GM19023 (cell line): ENCODE data around the gene MICAL2.
"Not testable (repeated sequence)": the region's sequence is repeated elsewhere in the genome, so short reads cannot be mapped to it uniquely, and the experiment has no call there.

ENCODE experiments used
- ATAC-seq: cut with Tn5 transposase; IDR thresholded peaks from one replicate; pipeline ENCODE4 v1.9.1; 2021; ENCODE audit warnings: mild to moderate bottlenecking, moderate library complexity; ENCODE audit not compliant: unreplicated experiment

MICAL2 gene

GRCh38 chr11:12130180-12130980 lies 20.0 kb downstream of the MICAL2 start:
- no peak for ATAC-seq

GRCh38 chr11:12131943-12132789 lies 21.8 kb downstream of the MICAL2 start:
- no peak for ATAC-seq

- no peak for ATAC-seq
These were observed 22.4 kb downstream of the MICAL2 start for GRCh38 chr11:12132790-12133145.

DNA sequence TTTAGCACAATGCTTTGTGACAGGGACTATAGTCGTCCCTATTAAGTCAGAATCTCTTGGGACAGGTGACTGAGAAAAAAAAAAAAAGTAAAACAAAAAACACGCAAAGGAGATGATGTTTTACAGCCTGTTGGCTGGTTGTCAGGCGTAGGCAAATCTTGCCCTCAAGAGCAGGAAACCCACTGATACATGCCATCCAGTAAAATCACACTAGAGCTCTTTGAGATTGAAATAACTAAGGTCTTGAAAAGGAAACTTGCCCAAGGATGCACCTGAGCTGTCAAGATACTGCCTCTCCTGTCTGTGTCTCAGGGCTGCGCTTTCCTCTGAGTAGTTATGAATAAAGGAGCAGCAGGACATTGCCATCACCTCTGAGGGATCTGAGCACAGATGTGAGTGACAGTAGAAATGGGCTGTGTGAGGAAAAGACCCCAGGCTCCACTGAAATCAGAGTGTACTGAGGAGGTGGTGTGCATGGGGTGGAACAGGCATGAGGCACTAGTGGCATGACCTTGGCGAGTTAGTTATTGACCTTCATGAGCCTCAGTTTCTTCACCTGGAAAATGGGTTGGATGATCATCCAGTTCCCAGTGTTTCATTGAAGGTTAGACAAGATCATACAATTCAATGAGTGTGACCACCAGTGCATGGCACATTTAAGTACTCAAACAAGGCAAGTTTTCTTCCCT lies 23.3 kb downstream of the MICAL2 start:
- no peak for ATAC-seq

GRCh38 chr11:12134236-12134585 lies 23.8 kb downstream of the MICAL2 start:
- ATAC-seq, result no peak

DNA sequence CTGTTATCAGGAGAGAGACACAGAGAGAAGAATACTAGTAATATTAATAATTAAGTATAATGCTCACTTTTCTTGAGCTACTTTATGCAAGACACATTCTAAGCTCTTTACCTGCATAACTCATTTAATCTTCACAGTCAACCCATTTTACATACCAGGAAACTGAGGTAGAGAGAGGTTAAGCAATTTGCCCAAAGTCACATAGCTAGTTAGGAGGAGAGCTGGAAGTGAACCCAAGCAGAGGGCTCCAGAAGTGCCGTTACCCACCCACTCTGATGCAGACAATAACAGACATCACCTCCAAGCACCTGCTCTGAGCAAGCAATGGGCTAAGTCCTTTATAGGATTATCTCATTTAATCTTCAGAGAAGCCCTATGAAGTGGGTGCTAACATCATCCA lies 24.8 kb downstream of the MICAL2 start:
- ATAC-seq, result no peak

DNA sequence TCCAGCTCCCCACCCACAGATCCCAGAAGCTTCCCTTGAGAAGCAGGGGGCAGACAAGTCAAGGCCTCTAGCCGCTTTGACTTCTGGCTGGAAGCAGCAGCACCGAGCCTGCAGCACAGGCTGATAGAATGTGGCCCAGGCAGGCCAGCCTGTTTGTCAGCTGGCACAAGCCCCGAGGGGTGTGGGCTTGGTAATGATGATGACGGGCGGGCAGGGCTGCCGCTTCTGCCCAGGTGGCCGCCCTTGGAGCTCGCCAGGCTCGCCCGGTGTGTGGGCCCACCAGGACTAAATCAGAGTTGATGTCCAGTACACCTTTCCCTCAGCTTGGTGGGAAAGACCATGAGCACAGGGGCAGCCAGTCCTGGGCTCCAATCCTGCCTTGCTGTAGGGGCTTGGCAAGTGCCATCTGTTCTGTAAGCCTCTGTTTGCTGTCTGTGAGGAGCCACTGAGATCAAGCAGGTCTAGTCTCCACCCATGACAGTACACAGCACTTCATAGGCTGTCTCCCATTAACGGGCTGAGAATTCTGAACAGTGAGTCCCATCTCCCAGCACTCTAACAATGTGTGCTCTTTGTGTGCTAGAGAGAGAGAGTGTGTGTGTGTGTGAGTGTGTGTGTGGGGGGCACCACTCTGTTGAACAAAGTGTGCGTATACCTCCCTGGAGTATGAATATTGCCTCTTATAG lies 26.8 kb downstream of the MICAL2 start:
- ATAC-seq, result no peak

DNA sequence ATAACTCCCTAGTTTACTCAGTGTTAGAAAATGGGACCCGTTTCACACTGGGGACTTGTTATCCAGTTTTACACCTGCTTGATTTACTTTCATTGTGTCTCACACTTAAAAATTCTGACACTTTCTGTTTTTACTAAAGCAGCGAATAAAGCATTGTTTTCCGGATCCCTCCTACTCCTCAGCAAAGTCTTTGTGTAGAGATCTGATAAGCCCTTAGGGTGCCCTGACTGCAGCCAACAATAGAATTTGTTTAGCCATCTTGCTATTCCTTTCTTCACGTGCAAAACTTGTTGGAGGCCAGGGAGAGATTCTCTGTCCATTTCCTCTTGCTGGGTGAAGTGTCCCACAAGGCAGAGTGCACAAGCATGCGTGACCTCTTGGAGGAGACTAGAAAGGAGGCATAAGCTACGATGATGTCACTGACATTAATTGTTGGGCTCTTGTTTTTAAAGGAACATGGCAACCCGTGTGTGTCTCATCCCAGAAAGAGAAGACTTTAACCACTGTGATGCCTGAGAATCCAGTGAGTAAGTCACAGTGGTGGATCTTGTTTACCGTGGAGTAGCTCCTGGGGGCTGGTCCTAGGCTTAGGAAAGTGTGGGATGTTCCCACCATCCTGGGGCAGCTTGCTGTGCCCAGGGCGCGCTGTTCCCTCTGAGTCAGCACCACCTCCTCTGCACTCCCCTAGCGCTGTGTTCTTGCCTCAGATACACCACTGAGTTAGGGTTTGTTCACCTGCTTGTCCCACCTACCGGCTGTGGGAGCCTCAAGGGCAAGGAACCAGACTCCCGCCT lies 27.7 kb downstream of the MICAL2 start:
- no peak for ATAC-seq

DNA sequence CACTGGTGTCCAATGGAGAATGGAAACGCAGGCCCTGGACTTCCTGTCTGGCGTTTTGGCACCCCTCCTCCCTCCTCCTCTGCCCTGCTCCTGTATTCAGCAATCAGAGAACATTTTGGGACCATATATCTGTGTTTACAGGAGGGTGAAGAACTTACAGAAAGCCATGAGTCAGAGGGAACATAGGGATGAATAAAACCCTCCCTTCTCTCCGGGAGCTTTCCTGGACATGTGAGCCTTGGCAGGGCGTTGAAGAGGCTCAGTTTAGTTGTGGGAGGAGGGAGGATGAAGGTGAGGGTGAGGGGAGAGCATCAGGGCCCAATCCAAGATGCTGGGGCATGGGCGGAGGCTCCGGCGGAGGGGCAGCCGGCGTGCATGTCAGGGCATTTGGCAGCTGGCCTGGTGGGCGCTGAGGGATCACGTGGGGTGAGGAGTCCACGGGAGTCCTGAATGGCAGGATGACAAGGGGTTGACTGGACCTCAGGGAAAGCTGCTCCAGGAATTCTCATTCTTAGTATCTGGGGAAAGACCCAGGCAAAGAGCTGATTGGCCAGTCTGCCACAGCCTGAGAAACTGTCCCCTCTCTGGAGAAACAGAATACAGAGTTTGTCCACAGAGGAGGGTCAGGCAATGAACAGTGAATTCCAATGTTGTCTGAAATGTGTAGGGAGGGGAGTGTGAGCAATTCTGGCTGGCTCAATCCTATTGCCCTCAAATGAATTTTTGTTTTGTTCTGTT lies 28.9 kb downstream of the MICAL2 start:
- no peak for ATAC-seq

- ATAC-seq, result no peak
These were observed 29.9 kb downstream of the MICAL2 start for GRCh38 chr11:12140186-12140793.

GRCh38 chr11:12141283-12141682 lies 30.9 kb downstream of the MICAL2 start:
- ATAC-seq, result no peak

DNA sequence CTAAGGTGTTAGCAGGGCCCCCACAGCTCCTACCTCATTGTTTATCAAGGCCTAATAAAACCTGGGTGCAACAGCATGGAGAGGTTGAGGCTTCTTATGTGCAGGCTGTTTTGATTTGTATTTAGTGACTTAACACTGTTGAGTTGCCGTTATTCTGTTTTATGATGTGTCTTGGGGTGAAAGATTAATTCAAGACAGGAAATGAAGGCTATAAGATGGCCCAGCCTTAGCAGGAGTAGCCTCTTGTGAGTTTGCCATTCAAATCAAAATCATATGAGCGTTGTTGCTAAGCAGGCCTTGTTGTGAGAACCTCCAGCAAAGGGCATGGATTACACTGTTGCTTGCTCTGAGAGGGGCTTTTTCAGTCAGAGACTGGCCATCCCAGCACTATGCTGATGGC lies 31.8 kb downstream of the MICAL2 start:
- no peak for ATAC-seq

GRCh38 chr11:12142909-12143308 lies 32.5 kb downstream of the MICAL2 start:
- ATAC-seq, result no peak

DNA sequence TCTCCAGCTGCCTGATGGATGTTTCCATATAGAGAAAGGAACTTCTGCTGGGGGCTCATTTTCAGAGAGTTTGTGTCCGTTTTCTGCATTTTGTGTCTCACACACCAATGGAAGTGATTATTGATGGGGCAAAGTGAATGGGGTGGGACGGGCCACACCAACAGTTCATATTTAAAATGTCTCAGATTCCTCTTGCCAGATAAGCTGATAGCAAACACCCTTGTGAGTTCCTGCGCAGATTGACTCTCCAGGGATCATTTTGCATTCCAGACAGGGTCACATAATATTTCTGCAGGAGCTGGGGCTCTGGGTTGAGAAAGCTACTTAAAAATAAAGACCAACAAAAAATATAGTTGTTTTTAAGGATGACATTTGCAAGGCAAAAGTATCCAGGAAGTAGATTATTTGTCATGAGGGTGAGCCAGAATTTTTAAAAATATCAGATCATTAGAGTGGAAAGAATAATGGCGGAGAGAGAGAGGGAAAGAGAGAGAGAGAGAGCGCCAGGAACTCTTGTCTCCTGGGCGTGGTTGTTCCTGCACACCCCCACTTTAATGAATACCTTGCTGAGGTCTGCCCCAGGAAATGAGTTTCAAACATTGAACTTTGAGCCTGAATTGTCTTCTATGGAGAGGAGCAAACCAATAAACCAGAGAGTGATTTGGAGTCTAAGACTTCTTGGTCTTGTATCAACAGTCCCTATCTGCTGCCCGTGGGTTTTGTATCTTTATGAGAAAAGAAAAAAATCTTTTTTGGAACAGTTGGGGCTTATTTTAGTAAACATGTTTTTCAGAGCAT lies 33.3 kb downstream of the MICAL2 start:
- ATAC-seq, result no peak

- ATAC-seq, result no peak
These were observed 34.2 kb downstream of the MICAL2 start for GRCh38 chr11:12144330-12145174.

- not testable (repeated sequence) for ATAC-seq
These were observed 36.3 kb downstream of the MICAL2 start for GRCh38 chr11:12146678-12147077.

DNA sequence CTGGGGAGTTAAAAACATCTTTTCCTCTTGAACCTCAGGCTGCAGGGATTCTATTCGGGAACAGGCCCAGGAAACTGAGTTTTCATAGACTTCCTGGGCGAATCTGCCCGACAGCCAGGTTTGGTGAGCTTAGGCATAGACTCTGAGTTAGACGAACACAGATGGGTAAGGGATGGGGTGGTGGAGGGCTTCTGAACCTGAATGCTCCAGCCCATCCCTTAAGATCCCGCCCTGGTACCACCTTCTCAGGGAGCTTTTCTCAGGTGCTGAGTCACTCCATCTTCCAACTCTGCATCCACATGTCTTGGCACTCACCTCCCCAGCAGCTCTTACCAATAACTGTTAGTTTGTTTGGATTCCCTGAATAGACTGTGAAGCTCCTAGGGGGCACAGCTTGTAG lies 37.4 kb downstream of the MICAL2 start:
- ATAC-seq, result no peak

DNA sequence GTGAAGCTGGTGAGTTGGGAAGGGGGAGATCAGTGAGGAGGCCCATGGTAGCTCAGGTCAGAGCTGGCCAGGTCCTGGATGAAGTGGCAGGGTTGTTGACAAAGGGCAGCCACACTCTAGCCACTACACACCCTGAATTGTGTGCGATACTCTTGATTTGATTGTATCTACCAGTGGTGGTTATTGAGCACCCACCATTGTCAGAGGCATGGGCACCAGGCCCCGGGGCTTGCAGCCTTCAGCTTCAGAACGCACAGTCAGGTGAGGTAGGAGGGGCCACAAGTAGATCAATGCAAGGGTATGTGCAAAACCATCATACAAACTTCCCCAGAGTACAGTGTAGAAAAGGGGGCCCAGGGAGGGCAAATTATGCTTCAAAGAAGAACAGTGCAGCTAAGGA lies 38.1 kb downstream of the MICAL2 start:
- no peak for ATAC-seq
